Measurements from ENCODE around the gene FGD4.

GRCh38 chr12:32561931-32562341 lies 162.6 kb downstream of the FGD4 start:
- TF ChIP-seq CTCF (conservative IDR thresholded peaks at IDR 0.05 in 1 of 2, IDR thresholded peaks at IDR 0.05 in 1 of 2; ENCODE audit: extremely low read depth in 1 of 2, insufficient read depth in 1 of 2, low read depth in 1 of 2, low read length in 2 of 2) = no peak
- TF ChIP-seq EZH2 (IDR thresholded peaks at IDR 0.05; ENCODE audit: borderline replicate concordance, low read length) = no peak
